Hair follicle dermal papilla cell (primary cell): Measurements from ENCODE around the gene IGDCC3. TPM values are rescaled to one million over a fixed set of nuclear protein-coding genes. Genes with fewer than 3 reads are reported as not detected.

Source experiments
- small RNA-seq: library from RNA; depleted of rRNA; stranded (forward); fragments of <200 nt; gene quantifications from one replicate; pipeline ENCODE3, GENCODE V24; 2012
- total RNA-seq: library from RNA; depleted of rRNA; stranded (reverse); fragments of >200 nt; gene quantifications from 2 replicates; pipeline ENCODE4 v1.2.3, GENCODE V29; 2012

Gene IGDCC3
- total RNA-seq = under 0.01 and 0.16 TPM in 2 replicates

GRCh38 chr15:65377976-65378366 is at the start of gene IGDCC3:
Gene IGDCC3 (minus strand): TSS chr15:65378002. CDS start chr15:65377788, 214 bp downstream.

GRCh38 chr15:65304381-65305149 is 73.2 kb downstream of the IGDCC3 start, which contains the start of gene RNU5B-1:
Gene RNU5B-1 (plus strand): TSS chr15:65304677.

GRCh38 chr15:65286704-65287519 is 90.9 kb downstream of the IGDCC3 start, which contains the start of gene PARP16:
Gene PARP16 (minus strand): TSS chr15:65286883. CDS start chr15:65286426, 457 bp downstream.

Small RNA genes within 50 kb of the gene (small RNA-seq; reads per million reads assigned to genes)
- gene RNU5A-1 (1,004 reads per million, percentile 99 among the genes with 10 or more reads in this experiment), gene RNU5B-1 (1,304 reads per million, percentile 99 among the genes with 10 or more reads in this experiment), gene SNORA24B (19.1 reads per million, percentile 95 among the genes with 10 or more reads in this experiment)

Other genes with a start within 250 kb of the IGDCC3 start
- gene PDCD7, start 244.2 kb downstream of the IGDCC3 start, total RNA-seq = 18.8 and 19.7 TPM in 2 replicates
- gene CLPX, start 192.7 kb downstream of the IGDCC3 start, total RNA-seq = 35.6 and 44.8 TPM in 2 replicates
- gene CILP, start 166.5 kb downstream of the IGDCC3 start, total RNA-seq = 0.73 and 2.8 TPM in 2 replicates
- 5.4 and 6.3 TPM in 2 replicates for gene PARP16, start 91.1 kb downstream of the IGDCC3 start, total RNA-seq
- gene RNU5A-1, start 82.0 kb downstream of the IGDCC3 start, total RNA-seq = not detected in 2 replicates
- not detected in 2 replicates for gene RNU5B-1, start 73.3 kb downstream of the IGDCC3 start, total RNA-seq
- gene IGDCC4, start 44.9 kb upstream of the IGDCC3 start, total RNA-seq = 37.2 and 52.6 TPM in 2 replicates
- 42.4 and 48.5 TPM in 2 replicates for gene DPP8, start 139.7 kb upstream of the IGDCC3 start, total RNA-seq
- 79.9 and 81.9 TPM in 2 replicates for gene HACD3, start 152.5 kb upstream of the IGDCC3 start, total RNA-seq
- gene INTS14, start 233.1 kb upstream of the IGDCC3 start, total RNA-seq = 34.9 and 36.5 TPM in 2 replicates
- gene SLC24A1, start 243.9 kb upstream of the IGDCC3 start, total RNA-seq = 9.2 and 10.2 TPM in 2 replicates